ENCODE measurements around the gene TMC8.

Gene TMC8

GRCh38 chr17:78110363-78111015 lies 20.1 kb upstream of the TMC8 start:
- no peaks in the 10 kb centered on the region for H3K9me3 ChIP-seq (ENCODE audit: insufficient read depth, low read length)
- H3K36me3 ChIP-seq (ENCODE audit: low read length), result no peaks in the 10 kb centered on the region
- H3K27me3 ChIP-seq (ENCODE audit: low read length), result no peaks in the 10 kb centered on the region
- H3K9me2 ChIP-seq (replicated peaks; ENCODE audit: insufficient read depth, low read length), result no peaks in the 10 kb centered on the region
- no peak overlapping the region for H2AFZ ChIP-seq (ENCODE audit: low read depth, low read length, severe bottlenecking)
- H3K4me3 ChIP-seq (ENCODE audit: insufficient read depth, low read length, poor library complexity, severe bottlenecking), result no peak overlapping the region
- no peaks in the 10 kb centered on the region for H3K79me2 ChIP-seq (ENCODE audit: insufficient read depth, low read length)
- H4K20me1 ChIP-seq (ENCODE audit: low read depth, low read length), result no peaks in the 10 kb centered on the region; the same call in 1 of the 2 replicates
- TF ChIP-seq CTCF (IDR thresholded peaks at IDR 0.05; ENCODE audit: insufficient read depth, low read length, poor library complexity, severe bottlenecking), result no peak
- no peak for TF ChIP-seq EZH2phosphoT487 (conservative IDR thresholded peaks at IDR 0.05; ENCODE audit: low read length)
- no peak overlapping the region for H3K27ac ChIP-seq (ENCODE audit: low read depth, low read length)
- peaks cover 28% of the 10 kb centered on the region for H3F3A ChIP-seq (ENCODE audit: insufficient read depth)
- H3K4me2 ChIP-seq (ENCODE audit: low read depth, low read length, poor library complexity, severe bottlenecking), result no peak overlapping the region
- H3K9ac ChIP-seq (ENCODE audit: low read length), result no peak overlapping the region

GRCh38 chr17:78111016-78111726 lies 19.4 kb upstream of the TMC8 start:
- peaks cover 22% of the 10 kb centered on the region for H3F3A ChIP-seq (ENCODE audit: insufficient read depth)
- no peaks in the 10 kb centered on the region for H3K79me2 ChIP-seq (ENCODE audit: insufficient read depth, low read length)
- no peak overlapping the region for H3K9ac ChIP-seq (ENCODE audit: low read length)
- no peak overlapping the region for H3K4me2 ChIP-seq (ENCODE audit: low read depth, low read length, poor library complexity, severe bottlenecking)
- no peak overlapping the region for H2AFZ ChIP-seq (ENCODE audit: low read depth, low read length, severe bottlenecking)
- no peaks in the 10 kb centered on the region for H3K9me2 ChIP-seq (replicated peaks; ENCODE audit: insufficient read depth, low read length)
- H4K20me1 ChIP-seq (ENCODE audit: low read depth, low read length), result no peaks in the 10 kb centered on the region; the same call in 1 of the 2 replicates
- no peaks in the 10 kb centered on the region for H3K36me3 ChIP-seq (ENCODE audit: low read length)
- no peaks in the 10 kb centered on the region for H3K9me3 ChIP-seq (ENCODE audit: insufficient read depth, low read length)
- no peaks in the 10 kb centered on the region for H3K27me3 ChIP-seq (ENCODE audit: low read length)
- no peak overlapping the region for H3K4me3 ChIP-seq (ENCODE audit: insufficient read depth, low read length, poor library complexity, severe bottlenecking)
- H3K27ac ChIP-seq (ENCODE audit: low read depth, low read length), result no peak overlapping the region
- no peak for TF ChIP-seq EZH2phosphoT487 (conservative IDR thresholded peaks at IDR 0.05; ENCODE audit: low read length)
- no peak for TF ChIP-seq CTCF (IDR thresholded peaks at IDR 0.05; ENCODE audit: insufficient read depth, low read length, poor library complexity, severe bottlenecking)

- no peak overlapping the region for H2AFZ ChIP-seq (ENCODE audit: low read depth, low read length, severe bottlenecking)
- H3K36me3 ChIP-seq (ENCODE audit: low read length), result no peaks in the 10 kb centered on the region
- H3K27me3 ChIP-seq (ENCODE audit: low read length), result no peaks in the 10 kb centered on the region
- H4K20me1 ChIP-seq (ENCODE audit: low read depth, low read length), result no peaks in the 10 kb centered on the region
- no peak overlapping the region for H3K4me2 ChIP-seq (ENCODE audit: low read depth, low read length, poor library complexity, severe bottlenecking)
- H3K79me2 ChIP-seq (ENCODE audit: insufficient read depth, low read length), result no peaks in the 10 kb centered on the region
- no peaks in the 10 kb centered on the region for H3K9me3 ChIP-seq (ENCODE audit: insufficient read depth, low read length)
- H3F3A ChIP-seq (ENCODE audit: insufficient read depth), result peaks cover 14% of the 10 kb centered on the region
- H3K9ac ChIP-seq (ENCODE audit: low read length), result no peak overlapping the region
- no peak overlapping the region for H3K27ac ChIP-seq (ENCODE audit: low read depth, low read length)
- TF ChIP-seq CTCF (IDR thresholded peaks at IDR 0.05; ENCODE audit: insufficient read depth, low read length, poor library complexity, severe bottlenecking) (no peak), EZH2phosphoT487 (conservative IDR thresholded peaks at IDR 0.05; ENCODE audit: low read length) (no peak)
- H3K4me3 ChIP-seq (ENCODE audit: insufficient read depth, low read length, poor library complexity, severe bottlenecking), result no peak overlapping the region
- H3K9me2 ChIP-seq (replicated peaks; ENCODE audit: insufficient read depth, low read length), result no peaks in the 10 kb centered on the region
Measured at GRCh38 chr17:78111727-78112517, 18.6 kb upstream of the TMC8 start.
